Measurements from ENCODE around the gene VMP1.

The VMP1 gene

GRCh38 chr17:59707149-59707970, at the start of gene VMP1, which contains the start of gene PTRH2:
Gene VMP1 (plus strand): TSS chr17:59707654. CDS start chr17:59731447, 23,793 bp downstream.
Gene PTRH2 (minus strand): TSS chr17:59707430. CDS start chr17:59697978, 9,452 bp downstream.
- DNase-seq (ENCODE audit: low spot score): peak; percentile 98

GRCh38 chr17:59666235-59666634, 41.2 kb upstream of the VMP1 start:
- no peak for DNase-seq (ENCODE audit: low spot score)

GRCh38 chr17:59668816-59669215, 38.6 kb upstream of the VMP1 start:
- no peak for DNase-seq (ENCODE audit: low spot score)

- no peak for DNase-seq (ENCODE audit: low spot score)
Observed at GRCh38 chr17:59669411-59669810, 38.0 kb upstream of the VMP1 start.

- DNase-seq (ENCODE audit: low spot score): no peak
Observed at GRCh38 chr17:59669944-59670343, 37.5 kb upstream of the VMP1 start.

GRCh38 chr17:59671386-59671785, 36.1 kb upstream of the VMP1 start:
- DNase-seq (ENCODE audit: low spot score): no peak

GRCh38 chr17:59675231-59675630, 32.2 kb upstream of the VMP1 start:
- DNase-seq (ENCODE audit: low spot score): no peak

GRCh38 chr17:59676716-59677115, 30.7 kb upstream of the VMP1 start:
- no peak for DNase-seq (ENCODE audit: low spot score)

- DNase-seq (ENCODE audit: low spot score): no peak
Observed at GRCh38 chr17:59678918-59679317, 28.5 kb upstream of the VMP1 start.

- no peak for DNase-seq (ENCODE audit: low spot score)
Observed at GRCh38 chr17:59680314-59680713, 27.1 kb upstream of the VMP1 start.

GRCh38 chr17:59683283-59683682, 24.2 kb upstream of the VMP1 start:
- no peak for DNase-seq (ENCODE audit: low spot score)

GRCh38 chr17:59684967-59685366, 22.5 kb upstream of the VMP1 start:
- no peak for DNase-seq (ENCODE audit: low spot score)

- DNase-seq (ENCODE audit: low spot score): no peak
Observed at GRCh38 chr17:59688008-59688407, 19.4 kb upstream of the VMP1 start.

- no peak for DNase-seq (ENCODE audit: low spot score)
Observed at GRCh38 chr17:59688496-59688895, 19.0 kb upstream of the VMP1 start.

GRCh38 chr17:59693582-59693981, 13.9 kb upstream of the VMP1 start:
- no peak for DNase-seq (ENCODE audit: low spot score)

GRCh38 chr17:59694344-59694743, 13.1 kb upstream of the VMP1 start:
- DNase-seq (ENCODE audit: low spot score): no peak

GRCh38 chr17:59695945-59696681, 11.3 kb upstream of the VMP1 start:
- DNase-seq (ENCODE audit: low spot score): no peak

- DNase-seq (ENCODE audit: low spot score): no peak
Observed at GRCh38 chr17:59696682-59697277, 10.7 kb upstream of the VMP1 start.

GRCh38 chr17:59698143-59698542, 9.3 kb upstream of the VMP1 start:
- DNase-seq (ENCODE audit: low spot score): no peak

GRCh38 chr17:59699218-59699617, 8.2 kb upstream of the VMP1 start:
- no peak for DNase-seq (ENCODE audit: low spot score)

- DNase-seq (ENCODE audit: low spot score): no peak
Observed at GRCh38 chr17:59699786-59700185, 7.7 kb upstream of the VMP1 start.

GRCh38 chr17:59702304-59702703, 5.2 kb upstream of the VMP1 start:
- no peak for DNase-seq (ENCODE audit: low spot score)

GRCh38 chr17:59707971-59708430, 547 bp downstream of the VMP1 start:
- no peak for DNase-seq (ENCODE audit: low spot score)
